ENCODE data around the gene HSF4. TPM values are rescaled to one million over a fixed set of nuclear protein-coding genes. Genes with fewer than 3 reads are reported as not detected.

Gene HSF4
- total and polyA plus RNA-seq, 7 experiments from 2014 or later = 9.9 to 150 (median 15.5) TPM; not detected in 2

- no peaks in the 10 kb centered on the region for H3K9me3 Mint-ChIP-seq
- peaks cover 0 to 7% (median 0%) of the 10 kb centered on the region in 3 experiments for H3K36me3 ChIP-seq (ENCODE audit: control insufficient read depth in 2 of 3, insufficient read depth in 3 of 3, low read length in 3 of 3)
- no peaks in the 10 kb centered on the region for H3K9me3 ChIP-seq (ENCODE audit: control insufficient read depth in 2 of 3, low read length in 3 of 3)
- peaks cover 0 to 15% (median 0%) of the 10 kb centered on the region in 5 donors for H3K27me3 Mint-ChIP-seq
- H3K4me1 ChIP-seq (ENCODE audit: control insufficient read depth in 2 of 2, insufficient read depth in 2 of 2, low read length in 2 of 2) = peaks cover 12 to 15% of the 10 kb centered on the region in 2 donors
- no peaks in the 10 kb centered on the region for H3K27me3 ChIP-seq (ENCODE audit: control insufficient read depth in 2 of 2, insufficient read depth in 2 of 2, low read length in 2 of 2)
- H3K4me3 Mint-ChIP-seq = peak overlapping the region in 5 of 10 donors; percentile 48 to 91 (median 86)
- no peaks in the 10 kb centered on the region for H3K36me3 Mint-ChIP-seq
- ATAC-seq (no peak), DNase-seq (no peak)
- peak overlapping the region; percentile 79 for H3K4me3 ChIP-seq (ENCODE audit: low read length)
- H3K27ac ChIP-seq (ENCODE audit: low read depth, low read length) = peak overlapping the region; percentile 97
- H3K27ac Mint-ChIP-seq = peak overlapping the region in 2 of 9 donors; percentile 58 to 67
- peaks cover 8 to 18% (median 11%) of the 10 kb centered on the region in 7 donors for H3K4me1 Mint-ChIP-seq
- POLR2A ChIA-PET = interaction anchor here (1.0 to 4.2 kb wide), 9 partner anchors 8 to 250 kb away, joined by 3 to 22 read pairs (median 4); partner anchors contain the start of genes CIAO2B, E2F4, FBXL8 and TMEM208
- intact Hi-C loops (cut with micrococcal nuclease) = loop anchor here in 1 of 2 donors (2.0 kb wide), 1 partner anchor 76 kb away; the partner anchor contains the start of gene PHAF1
- CTCF ChIA-PET = interaction anchor here (0.6 to 2.4 kb wide), 12 partner anchors 9 to 240 kb away, joined by 3 to 15 read pairs (median 4); partner anchors contain the start of genes FBXL8 and TRADD
These were observed 20.0 kb downstream of the HSF4 start for GRCh38 chr16:67184453-67184994.

GRCh38 chr16:67184995-67185650 lies 20.6 kb downstream of the HSF4 start:
- ChIA-PET CTCF (interaction anchor here (0.6 to 2.4 kb wide), 13 partner anchors 9 to 241 kb away, joined by 3 to 15 read pairs (median 5); partner anchors contain the start of genes FBXL8 and TRADD), POLR2A (interaction anchor here (0.6 to 4.2 kb wide), 9 partner anchors 12 to 251 kb away, joined by 3 to 22 read pairs (median 4); partner anchors contain the start of genes CIAO2B, FBXL8, TMEM208 and TRADD)
- Histone ChIP-seq H3K9me3 (ENCODE audit: control insufficient read depth in 2 of 3, low read length in 3 of 3) (no peaks in the 10 kb centered on the region), H3K4me3 (ENCODE audit: low read length) (peak overlapping the region; percentile 79), H3K27me3 (ENCODE audit: control insufficient read depth in 2 of 2, insufficient read depth in 2 of 2, low read length in 2 of 2) (no peaks in the 10 kb centered on the region), H3K27ac (ENCODE audit: low read depth, low read length) (no peak overlapping the region), H3K4me1 (ENCODE audit: control insufficient read depth in 2 of 2, insufficient read depth in 2 of 2, low read length in 2 of 2) (peaks cover 12 to 15% of the 10 kb centered on the region in 2 donors), H3K36me3 (ENCODE audit: control insufficient read depth in 2 of 3, insufficient read depth in 3 of 3, low read length in 3 of 3) (peaks cover 0 to 7% (median 0%) of the 10 kb centered on the region in 3 experiments)
- ATAC-seq (peak; percentile 44), DNase-seq (peak; percentile 54 to 88 (median 70))
- Mint-ChIP-seq H3K9me3 (no peaks in the 10 kb centered on the region), H3K27ac (peak overlapping the region; percentile 24 to 94 (median 69)), H3K4me1 (peaks cover 8 to 15% (median 11%) of the 10 kb centered on the region in 7 donors), H3K36me3 (no peaks in the 10 kb centered on the region), H3K27me3 (peaks cover 0 to 15% (median 0%) of the 10 kb centered on the region in 5 donors), H3K4me3 (peak overlapping the region in 5 of 10 donors; percentile 80 to 91 (median 89))
- intact Hi-C loops (cut with micrococcal nuclease) = loop anchor here (1.0 to 2.0 kb wide), 6 partner anchors 42 to 238 kb away; partner anchors contain the start of genes PHAF1 (in 1 of the 2) and TMEM208 (in 1 of the 2)

- Mint-ChIP-seq H3K27ac (peak overlapping the region in 6 of 9 donors; percentile 52 to 86 (median 65)), H3K36me3 (no peaks in the 10 kb centered on the region), H3K4me1 (peaks cover 8 to 15% (median 11%) of the 10 kb centered on the region in 7 donors), H3K4me3 (peak overlapping the region in 5 of 10 donors; percentile 80 to 91 (median 89)), H3K9me3 (no peaks in the 10 kb centered on the region), H3K27me3 (peaks cover 0 to 15% (median 0%) of the 10 kb centered on the region in 5 donors)
- H3K27me3 ChIP-seq (ENCODE audit: control insufficient read depth in 2 of 2, insufficient read depth in 2 of 2, low read length in 2 of 2) = no peaks in the 10 kb centered on the region
- ATAC-seq (no peak), DNase-seq (no peak)
- no peaks in the 10 kb centered on the region for H3K9me3 ChIP-seq (ENCODE audit: control insufficient read depth in 2 of 3, low read length in 3 of 3)
- intact Hi-C loops (cut with micrococcal nuclease) = loop anchor here (1.0 to 2.0 kb wide), 6 partner anchors 42 to 238 kb away; partner anchors contain the start of genes PHAF1 (in 1 of the 2) and TMEM208 (in 1 of the 2)
- H3K27ac ChIP-seq (ENCODE audit: low read depth, low read length) = no peak overlapping the region
- H3K4me1 ChIP-seq (ENCODE audit: control insufficient read depth in 2 of 2, insufficient read depth in 2 of 2, low read length in 2 of 2) = peaks cover 12 to 15% of the 10 kb centered on the region in 2 donors
- ChIA-PET CTCF (interaction anchor here (0.6 to 2.4 kb wide), 11 partner anchors 8 to 241 kb away, joined by 3 to 15 read pairs (median 6); partner anchors contain the start of genes FBXL8 and TRADD), POLR2A (interaction anchor here (0.6 to 4.2 kb wide), 8 partner anchors 12 to 251 kb away, joined by 3 to 22 read pairs (median 4); partner anchors contain the start of genes CIAO2B, FBXL8, TMEM208 and TRADD)
- H3K36me3 ChIP-seq (ENCODE audit: control insufficient read depth in 2 of 3, insufficient read depth in 3 of 3, low read length in 3 of 3) = peaks cover 0 to 7% (median 0%) of the 10 kb centered on the region in 3 experiments
- H3K4me3 ChIP-seq (ENCODE audit: low read length) = peak overlapping the region; percentile 25
These were observed 21.1 kb downstream of the HSF4 start for GRCh38 chr16:67185651-67186134.

GRCh38 chr16:67186550-67186950 lies 22.0 kb downstream of the HSF4 start:
- CTCF ChIA-PET = interaction anchor here (0.9 to 2.4 kb wide), 2 partner anchors 11 to 31 kb away, joined by 3 to 7 read pairs; no protein-coding TSS in a partner anchor
- H3K4me3 Mint-ChIP-seq = no peak overlapping the region

GRCh38 chr16:67187175-67187890 lies 22.8 kb downstream of the HSF4 start:
- no peak for DNase-seq
- intact Hi-C loops (cut with micrococcal nuclease) = no loop called here
- POLR2A ChIA-PET = interaction anchor here (0.6 to 1.0 kb wide), 3 partner anchors 25 to 658 kb away, joined by 3 to 4 read pairs (median 4); no protein-coding TSS in a partner anchor
- Histone ChIP-seq H3K4me3 (ENCODE audit: low read length) (no peak overlapping the region), H3K36me3 (ENCODE audit: control insufficient read depth in 2 of 3, insufficient read depth in 3 of 3, low read length in 3 of 3) (peaks cover 0 to 7% (median 0%) of the 10 kb centered on the region in 3 experiments), H3K27me3 (ENCODE audit: control insufficient read depth in 2 of 2, insufficient read depth in 2 of 2, low read length in 2 of 2) (no peaks in the 10 kb centered on the region), H3K27ac (ENCODE audit: low read depth, low read length) (no peak overlapping the region), H3K9me3 (ENCODE audit: control insufficient read depth in 2 of 3, low read length in 3 of 3) (no peaks in the 10 kb centered on the region), H3K4me1 (ENCODE audit: control insufficient read depth in 2 of 2, insufficient read depth in 2 of 2, low read length in 2 of 2) (peaks cover 18 to 20% of the 10 kb centered on the region in 2 donors)
- no peak overlapping the region for H3K27ac Mint-ChIP-seq
- CTCF ChIA-PET = interaction anchor here (0.5 to 1.1 kb wide), 3 partner anchors 32 to 641 kb away, joined by 3 read pairs; no protein-coding TSS in a partner anchor
- H3K4me3 Mint-ChIP-seq = no peak overlapping the region
- no peaks in the 10 kb centered on the region for H3K9me3 Mint-ChIP-seq
- ATAC-seq = no peak
- H3K36me3 Mint-ChIP-seq = no peaks in the 10 kb centered on the region
- peaks cover 11 to 25% (median 19%) of the 10 kb centered on the region in 7 donors for H3K4me1 Mint-ChIP-seq
- peaks cover 0 to 15% (median 0%) of the 10 kb centered on the region in 5 donors for H3K27me3 Mint-ChIP-seq

More at GRCh38 chr16:67186550-67186950, 22.0 kb downstream of the HSF4 start:
- Mint-ChIP-seq H3K27me3 (peaks cover 0 to 15% (median 0%) of the 10 kb centered on the region in 5 donors), H3K4me1 (peaks cover 11 to 21% (median 14%) of the 10 kb centered on the region in 7 donors), H3K36me3 (no peaks in the 10 kb centered on the region), H3K9me3 (no peaks in the 10 kb centered on the region), H3K27ac (no peak overlapping the region)
- Histone ChIP-seq H3K36me3 (ENCODE audit: control insufficient read depth in 2 of 3, insufficient read depth in 3 of 3, low read length in 3 of 3) (peaks cover 0 to 7% (median 0%) of the 10 kb centered on the region in 3 experiments), H3K9me3 (ENCODE audit: control insufficient read depth in 2 of 3, low read length in 3 of 3) (no peaks in the 10 kb centered on the region), H3K4me1 (ENCODE audit: control insufficient read depth in 2 of 2, insufficient read depth in 2 of 2, low read length in 2 of 2) (peaks cover 16 to 18% of the 10 kb centered on the region in 2 donors), H3K27me3 (ENCODE audit: control insufficient read depth in 2 of 2, insufficient read depth in 2 of 2, low read length in 2 of 2) (no peaks in the 10 kb centered on the region), H3K4me3 (ENCODE audit: low read length) (no peak overlapping the region), H3K27ac (ENCODE audit: low read depth, low read length) (no peak overlapping the region)
- DNase-seq = no peak
- no peak for ATAC-seq
- intact Hi-C loops (cut with micrococcal nuclease) = no loop called here
- POLR2A ChIA-PET = interaction anchor here (0.7 to 4.2 kb wide), 2 partner anchors 24 to 27 kb away, joined by 4 to 22 read pairs; partner anchors contain the start of genes FBXL8 and TRADD

Measured in naive thymus-derived CD4-positive, alpha-beta T cell (primary cell).